HepG2 (cell line): Measurements from ENCODE around the gene MAPK7. TPM values are rescaled to one million over a fixed set of nuclear protein-coding genes. Genes with fewer than 3 reads are reported as not detected.
A peak's percentile ranks its signal among the peaks of the same experiment; 100 is the strongest.

Experiments
- ATAC-seq: fragments of 200-7000 bp; cut with Tn5 transposase; 3 replicates; pipeline ENCODE4 v1.9.1; 2020; ENCODE audit warnings: mild to moderate bottlenecking, moderate library complexity
- BruUV-seq: library from RNA; stranded (reverse); fragments of 400-500 nt; replicated peaks from 2 replicates; lab custom pipeline; 2021; lab: Mats Ljungman, UMichigan
- CTCF ChIA-PET: fragments of 300-600 bp; formaldehyde crosslinking; extraction: SDS; loops from one replicate; lab custom pipeline; 2021; ENCODE audit warnings: low total read pairs, inconsistent platforms, low intra/inter-chr PET ratio; lab: Yijun Ruan, JAX
- POLR2A ChIA-PET: fragments of 350-600 bp; sonication (Branson Sonifier 250); formaldehyde crosslinking; loops from one replicate; lab custom pipeline; 2020; ENCODE audit warnings: antibody characterized with exemption, inconsistent platforms; lab: Yijun Ruan, JAX
- DNase-seq: peaks from one replicate; pipeline ENCODE4 v3.0.0-alpha.2; 2015; ENCODE audit warnings: low spot score
- FAIRE-seq: peaks from 3 replicates; lab custom pipeline; 2011; peaks lifted over from hg19 to GRCh38; lab: Jason Lieb, UNC
- H2AFZ ChIP-seq: one replicate; pipeline ENCODE4 v1.6.1; 2011; ENCODE audit warnings: low read length, inconsistent platforms
- H3K27ac ChIP-seq: fragments of 300-600 bp; 3 replicates; pipeline ENCODE4 v1.8.0; 2011; ENCODE audit warnings: mixed run types, mild to moderate bottlenecking, mixed read lengths, low read length, inconsistent platforms; ENCODE audit not compliant: insufficient read depth; ENCODE audit errors: extremely low read length
- H3K27me3 ChIP-seq, 2 experiments: fragments of 200-600 bp in 1 of 2; 2 replicates in 1 of 2; 3 replicates in 1 of 2; pipeline versions ENCODE4 v1.6.0 to v1.8.0; 2011; ENCODE audit warnings: low read length in 2 of 2, mild to moderate bottlenecking in 2 of 2, moderate library complexity in 2 of 2, inconsistent platforms in 1 of 2; ENCODE audit not compliant: insufficient read depth in 2 of 2, control insufficient read depth in 1 of 2
- H3K36me3 ChIP-seq, 2 experiments: fragments of 200-600 bp in 1 of 2; replicated peaks in 1 of 2; 2 replicates in 1 of 2; 3 replicates in 1 of 2; pipeline versions ENCODE4 v1.5.1 to v1.8.0; 2011; ENCODE audit warnings: low read length in 2 of 2, inconsistent platforms in 1 of 2; ENCODE audit not compliant: insufficient read depth in 2 of 2, control insufficient read depth in 1 of 2
- H3K4me1 ChIP-seq: 2 replicates; pipeline ENCODE4 v1.5.1; 2012; ENCODE audit warnings: low read length, inconsistent platforms; ENCODE audit not compliant: insufficient read depth
- H3K4me2 ChIP-seq: 2 replicates; pipeline ENCODE4 v1.6.0; 2011; ENCODE audit warnings: low read depth, low read length, inconsistent platforms
- H3K4me3 ChIP-seq, 3 experiments: fragments of 200-600 bp in 1 of 3; sonication (generic), shearing (Covaris generic) in 1 of 3; replicated peaks in 1 of 3; 2 replicates each; pipeline ENCODE4 v1.5.1; 2011 to 2016; ENCODE audit warnings: low read length in 3 of 3, inconsistent platforms in 2 of 3, low read depth in 2 of 3, mild to moderate bottlenecking in 2 of 3, control low read depth in 1 of 3, mixed read lengths in 1 of 3; ENCODE audit not compliant: insufficient read depth in 1 of 3
- H3K79me2 ChIP-seq: one replicate; pipeline ENCODE4 v1.6.1; 2011; ENCODE audit warnings: low read length, inconsistent platforms; ENCODE audit not compliant: insufficient read depth
- H3K9ac ChIP-seq: 2 replicates; pipeline ENCODE4 v1.6.0; 2011; ENCODE audit warnings: mild to moderate bottlenecking, low read depth, low read length, inconsistent platforms; ENCODE audit not compliant: insufficient read depth
- H3K9me3 ChIP-seq: 2 replicates; pipeline ENCODE4 v1.5.1; 2012; ENCODE audit warnings: mild to moderate bottlenecking, low read length
- H4K20me1 ChIP-seq: 2 replicates; pipeline ENCODE4 v1.6.0; 2011; ENCODE audit warnings: inconsistent platforms, mild to moderate bottlenecking, low read length, moderate library complexity; ENCODE audit not compliant: insufficient read depth
- AGO2 ChIP-seq: fragments of 200-400 bp; formaldehyde crosslinking; optimal IDR thresholded peaks from 2 replicates; pipeline ENCODE3; 2017; ENCODE audit warnings: mild to moderate bottlenecking, low read depth, low read length, moderate library complexity
- POLR2A ChIP-seq, 2 experiments: IDR thresholded peaks; 2 replicates each; pipeline ENCODE4 v1.6.1; 2011; ENCODE audit warnings: low read depth in 2 of 2, low read length in 2 of 2, mild to moderate bottlenecking in 1 of 2, moderate library complexity in 1 of 2; ENCODE audit not compliant: insufficient read depth in 1 of 2
- ZNF703 ChIP-seq: sonication (generic); formaldehyde crosslinking; IDR thresholded peaks from 2 replicates; pipeline ENCODE4 v1.5.1; 2020; ENCODE audit warnings: missing genetic modification reagents, mild to moderate bottlenecking, moderate library complexity, borderline replicate concordance
- WGBS: methylation state at CpG from one replicate; pipeline ENCODE4 v1.1.6; 2017; ENCODE audit warnings: low lambda C conversion rate; 5-methylcytosine and 5-hydroxymethylcytosine counted together
- in situ Hi-C: cut with HindIII; loops from 2 replicates; pipeline ENCODE4 v1.10.0; 2017; ENCODE audit warnings: low pct_unique_long_range_greater_than_20kb; ENCODE audit not compliant: extremely low pct_ligation_motif_present
- intact Hi-C: fragments of 100-400 bp; cut with micrococcal nuclease; formaldehyde crosslinking; loops from one replicate; pipeline ENCODE4 v1.10.0; 2022; ENCODE audit not compliant: unreplicated experiment
- polyA plus RNA-seq, 8 experiments: library from polyadenylated mRNA; depleted of rRNA in 3 of 8; stranded (reverse) in 7 of 8; unstranded in 1 of 8; fragments of >200 nt; fragmentation: Illumina TruSeq in 4 of 8; extraction: Trizol in 4 of 8; gene quantifications; 2 replicates each; pipeline versions ENCODE4 v1.2.1 to v1.2.3, GENCODE V29; 2011 to 2016; ENCODE audit warnings: low read depth in 4 of 8, missing spikeins in 1 of 8, mixed read lengths in 1 of 8; ENCODE audit not compliant: insufficient read depth in 1 of 8
- total RNA-seq, 5 experiments: library from RNA; depleted of rRNA; stranded (reverse); fragments of >200 nt; fragmentation: Illumina TruSeq; extraction: Trizol; gene quantifications; 2 replicates each; pipeline ENCODE4 v1.2.3, GENCODE V29; 2016; ENCODE audit warnings: low read depth in 1 of 5
- TF ChIP-seq, protein P1 (sequence below): IDR thresholded peaks from 2 replicates; pipeline ENCODE4 v1.6.1; 2016; ENCODE audit warnings: low read depth, control low read depth

The MAPK7 gene
- total and polyA plus RNA-seq, 2 of the 13 experiments (the other 11 are each of a cell fraction or from before 2014, with no cell fraction given): 2.9 to 5.9 TPM

- no TSS peak for BruUV-seq
- Histone ChIP-seq H3K79me2 (no peaks in the 10 kb centered on the region), H3K27me3 (no peaks in the 10 kb centered on the region), H3K9me3 (no peaks in the 10 kb centered on the region), H4K20me1 (no peaks in the 10 kb centered on the region), H3K36me3 (no peaks in the 10 kb centered on the region), H3K9ac (no peak overlapping the region), H3K4me3 (no peak overlapping the region), H3K4me2 (no peak overlapping the region), H2AFZ (no peak overlapping the region), H3K27ac (no peak overlapping the region), H3K4me1 (peaks cover 57% of the 10 kb centered on the region)
- ChIA-PET POLR2A (no interaction called here), CTCF (no interaction called here)
- ATAC-seq (no peak), FAIRE-seq (no peak), DNase-seq (no peak)
- in situ Hi-C loops: no loop called here
- 88% methylated on average over 7 of the region's 7 CpGs for WGBS
- intact Hi-C loops: no loop called here
- TF ChIP-seq POLR2A (IDR thresholded peaks at IDR 0.05; ENCODE audit: insufficient read depth in 1 of 2, low read depth in 2 of 2, low read length in 2 of 2) (0 out of 4 replicates have a peak, but pooled peaks of 1 of the 2 experiments have one; percentile 20), ZNF703 (CRISPR knock-in tag) (no peak)
These were observed 37.1 kb upstream of the MAPK7 start for GRCh38 chr17:19341211-19341631.

DNA sequence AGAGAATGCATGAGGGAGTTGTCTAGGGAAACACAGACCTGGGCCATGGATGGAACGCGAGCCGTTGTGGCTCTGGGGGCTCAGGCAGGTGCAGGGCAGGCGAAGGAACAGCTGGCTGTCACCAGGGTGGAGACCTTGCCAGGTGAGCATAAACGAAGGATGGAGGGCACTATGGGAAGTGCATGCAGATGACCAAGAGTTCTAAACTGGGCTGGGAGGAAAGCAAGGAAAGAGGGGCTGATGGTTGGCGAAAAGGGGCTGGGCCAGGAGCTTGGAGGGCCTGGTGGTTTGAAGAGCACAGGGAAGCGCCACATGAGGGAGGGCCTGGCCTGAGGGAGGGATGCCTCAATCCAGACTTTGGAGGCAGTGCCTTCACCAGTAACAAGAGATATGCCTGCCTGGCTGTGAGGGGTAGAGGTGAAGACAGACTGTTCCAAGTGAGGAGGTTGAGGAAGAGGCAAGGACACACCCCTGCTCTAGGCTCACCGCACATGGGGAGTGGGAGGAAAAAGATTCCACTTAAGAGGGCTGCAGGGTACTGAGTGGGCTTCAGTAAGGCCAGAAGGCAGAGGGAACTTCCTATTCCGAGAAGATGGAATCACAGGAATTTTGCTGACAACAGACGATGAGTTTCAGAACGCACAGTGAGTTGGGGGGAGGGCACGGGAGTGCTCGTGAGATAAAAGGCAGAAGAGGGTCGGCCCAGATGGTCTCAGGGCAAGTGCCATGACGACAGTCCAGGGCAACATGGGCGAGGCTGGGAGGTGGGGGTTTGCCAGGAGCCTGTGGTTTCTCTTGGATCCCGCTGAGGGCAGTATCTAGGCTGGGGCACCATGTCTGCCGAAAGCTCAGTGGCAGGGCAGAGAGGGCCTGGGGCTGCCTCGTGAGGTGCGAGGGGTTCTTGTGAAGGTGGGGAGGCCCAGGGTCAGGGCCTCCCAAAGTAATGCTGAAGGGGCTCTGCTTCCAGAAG is 36.4 kb upstream of the MAPK7 start:
- in situ Hi-C loops: no loop called here
- no peaks in the 10 kb centered on the region for H3K9me3 ChIP-seq
- no TSS peak for BruUV-seq
- H3K4me3 ChIP-seq: no peak overlapping the region
- peaks cover 57% of the 10 kb centered on the region for H3K4me1 ChIP-seq
- ChIA-PET POLR2A (no interaction called here), CTCF (no interaction called here)
- peak; percentile 55 for TF ChIP-seq AGO2
- TF ChIP-seq, protein P1, sequence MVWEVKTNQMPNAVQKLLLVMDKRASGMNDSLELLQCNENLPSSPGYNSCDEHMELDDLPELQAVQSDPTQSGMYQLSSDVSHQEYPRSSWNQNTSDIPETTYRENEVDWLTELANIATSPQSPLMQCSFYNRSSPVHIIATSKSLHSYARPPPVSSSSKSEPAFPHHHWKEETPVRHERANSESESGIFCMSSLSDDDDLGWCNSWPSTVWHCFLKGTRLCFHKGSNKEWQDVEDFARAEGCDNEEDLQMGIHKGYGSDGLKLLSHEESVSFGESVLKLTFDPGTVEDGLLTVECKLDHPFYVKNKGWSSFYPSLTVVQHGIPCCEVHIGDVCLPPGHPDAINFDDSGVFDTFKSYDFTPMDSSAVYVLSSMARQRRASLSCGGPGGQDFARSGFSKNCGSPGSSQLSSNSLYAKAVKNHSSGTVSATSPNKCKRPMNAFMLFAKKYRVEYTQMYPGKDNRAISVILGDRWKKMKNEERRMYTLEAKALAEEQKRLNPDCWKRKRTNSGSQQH (CRISPR knock-in tag): no peak
- no peaks in the 10 kb centered on the region for H3K27me3 ChIP-seq
- H3K9ac ChIP-seq: no peak overlapping the region
- H4K20me1 ChIP-seq: no peaks in the 10 kb centered on the region
- FAIRE-seq: no peak
- WGBS: 88% methylated on average over 20 of the region's 20 CpGs
- DNase-seq: no peak
- H2AFZ ChIP-seq: no peak overlapping the region
- no peak overlapping the region for H3K4me2 ChIP-seq
- no peaks in the 10 kb centered on the region for H3K36me3 ChIP-seq
- no peak for ATAC-seq
- H3K27ac ChIP-seq: no peak overlapping the region
- intact Hi-C loops: no loop called here
- H3K79me2 ChIP-seq: no peaks in the 10 kb centered on the region
